ENCODE results near the gene NLRP6. TPM values are rescaled to one million over a fixed set of nuclear protein-coding genes. Genes with fewer than 3 reads are reported as not detected.

The NLRP6 gene
- total RNA-seq, 3 donors from 2014 or later (not counting 1 experiment from before 2014, with no cell fraction given) = 1.7 to 3.0 (median 2.3) TPM

GRCh38 chr11:282171-282570 lies 4.0 kb downstream of the NLRP6 start:
- peak overlapping the region; percentile 37 for H3K4me3 Mint-ChIP-seq
- DNase-seq = peak; percentile 7 to 15
- ATAC-seq = no peak
- no peaks in the 10 kb centered on the region for H3K9me3 ChIP-seq (ENCODE audit: control insufficient read depth, insufficient read depth, low read length)
- H3K27ac ChIP-seq (ENCODE audit: low read length) = no peak overlapping the region
- no peaks in the 10 kb centered on the region for H3K9me3 Mint-ChIP-seq
- intact Hi-C loops (cut with micrococcal nuclease) = no loop called here
- peaks cover 0 to 43% of the 10 kb centered on the region in 2 donors for H3K27me3 Mint-ChIP-seq (ENCODE audit: low read depth in 2 of 2)
- WGBS (ENCODE audit: insufficient coverage) = 76% methylated on average over 4 of the region's 4 CpGs
- no peak overlapping the region for H3K27ac Mint-ChIP-seq
- H3K36me3 ChIP-seq (ENCODE audit: control insufficient read depth, insufficient read depth, low read length) = no peaks in the 10 kb centered on the region
- H3K4me1 ChIP-seq (ENCODE audit: control insufficient read depth, insufficient read depth, low read length) = peaks cover 83% of the 10 kb centered on the region
- H3K36me3 Mint-ChIP-seq = no peaks in the 10 kb centered on the region
- peaks cover 23% of the 10 kb centered on the region for H3K27me3 ChIP-seq (ENCODE audit: control insufficient read depth, insufficient read depth, low read length)
- peaks cover 25 to 48% of the 10 kb centered on the region in 2 donors for H3K4me1 Mint-ChIP-seq
- H3K4me3 ChIP-seq (ENCODE audit: low read length) = no peak overlapping the region
- TF ChIP-seq CTCF (IDR thresholded peaks at IDR 0.05) = no peak

- Mint-ChIP-seq H3K27ac (no peak overlapping the region), H3K36me3 (no peaks in the 10 kb centered on the region), H3K9me3 (no peaks in the 10 kb centered on the region), H3K4me1 (peaks cover 21 to 47% of the 10 kb centered on the region in 2 donors), H3K27me3 (ENCODE audit: low read depth in 2 of 2) (peaks cover 0 to 41% of the 10 kb centered on the region in 2 donors), H3K4me3 (peak overlapping the region; percentile 59)
- no peak for DNase-seq
- ATAC-seq = no peak
- Histone ChIP-seq H3K4me3 (ENCODE audit: low read length) (no peak overlapping the region), H3K27ac (ENCODE audit: low read length) (no peak overlapping the region), H3K4me1 (ENCODE audit: control insufficient read depth, insufficient read depth, low read length) (peaks cover 84% of the 10 kb centered on the region), H3K9me3 (ENCODE audit: control insufficient read depth, insufficient read depth, low read length) (no peaks in the 10 kb centered on the region), H3K27me3 (ENCODE audit: control insufficient read depth, insufficient read depth, low read length) (peaks cover 23% of the 10 kb centered on the region), H3K36me3 (ENCODE audit: control insufficient read depth, insufficient read depth, low read length) (no peaks in the 10 kb centered on the region)
- no peak for TF ChIP-seq CTCF (IDR thresholded peaks at IDR 0.05)
- intact Hi-C loops (cut with micrococcal nuclease) = no loop called here
- WGBS (ENCODE audit: insufficient coverage) = 81% methylated on average over 10 of the region's 13 CpGs
Observed at GRCh38 chr11:282630-283360, 4.6 kb downstream of the NLRP6 start.

- ATAC-seq = no peak
- Mint-ChIP-seq H3K4me3 (no peak overlapping the region), H3K9me3 (no peaks in the 10 kb centered on the region), H3K4me1 (peaks cover 23 to 45% of the 10 kb centered on the region in 2 donors), H3K27ac (no peak overlapping the region), H3K36me3 (no peaks in the 10 kb centered on the region), H3K27me3 (ENCODE audit: low read depth in 2 of 2) (peaks cover 0 to 37% of the 10 kb centered on the region in 2 donors)
- Histone ChIP-seq H3K9me3 (ENCODE audit: control insufficient read depth, insufficient read depth, low read length) (no peaks in the 10 kb centered on the region), H3K27ac (ENCODE audit: low read length) (no peak overlapping the region), H3K27me3 (ENCODE audit: control insufficient read depth, insufficient read depth, low read length) (peaks cover 23% of the 10 kb centered on the region), H3K36me3 (ENCODE audit: control insufficient read depth, insufficient read depth, low read length) (no peaks in the 10 kb centered on the region), H3K4me1 (ENCODE audit: control insufficient read depth, insufficient read depth, low read length) (peaks cover 84% of the 10 kb centered on the region), H3K4me3 (ENCODE audit: low read length) (no peak overlapping the region)
- DNase-seq = peak in 1 of 2 donors; percentile 10
- TF ChIP-seq CTCF (IDR thresholded peaks at IDR 0.05) = no peak
- 89% methylated on average over 22 of the region's 23 CpGs for WGBS (ENCODE audit: insufficient coverage)
- intact Hi-C loops (cut with micrococcal nuclease) = no loop called here
Observed at GRCh38 chr11:283405-284104, 5.3 kb downstream of the NLRP6 start.
